ENCODE data around the gene EPHA4. TPM values are rescaled to one million over a fixed set of nuclear protein-coding genes. Genes with fewer than 3 reads are reported as not detected.

Gene EPHA4
- total RNA-seq, 1 donor from 2014 or later = 9.0 TPM

DNA sequence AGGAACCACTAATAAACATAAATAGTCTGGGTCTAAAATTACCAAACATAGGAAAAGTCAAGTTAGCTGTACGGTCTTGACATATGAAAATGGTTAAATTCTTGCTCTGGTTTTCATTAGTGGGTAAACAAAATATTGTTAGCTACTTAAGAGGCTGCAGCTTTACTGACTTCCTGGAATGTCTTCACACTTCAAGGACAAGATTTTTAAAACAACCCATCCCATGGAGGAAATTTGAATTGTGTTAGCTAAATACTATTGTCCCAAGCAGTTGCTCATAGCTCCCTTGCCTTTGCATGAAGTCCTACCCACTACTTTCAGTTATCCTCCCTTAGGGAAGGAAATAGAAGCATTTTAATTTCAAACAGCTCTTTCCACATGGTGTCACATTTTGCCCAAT, 128.5 kb downstream of the EPHA4 start:
- DNase-seq (ENCODE audit: low spot score) = no peak

DNA sequence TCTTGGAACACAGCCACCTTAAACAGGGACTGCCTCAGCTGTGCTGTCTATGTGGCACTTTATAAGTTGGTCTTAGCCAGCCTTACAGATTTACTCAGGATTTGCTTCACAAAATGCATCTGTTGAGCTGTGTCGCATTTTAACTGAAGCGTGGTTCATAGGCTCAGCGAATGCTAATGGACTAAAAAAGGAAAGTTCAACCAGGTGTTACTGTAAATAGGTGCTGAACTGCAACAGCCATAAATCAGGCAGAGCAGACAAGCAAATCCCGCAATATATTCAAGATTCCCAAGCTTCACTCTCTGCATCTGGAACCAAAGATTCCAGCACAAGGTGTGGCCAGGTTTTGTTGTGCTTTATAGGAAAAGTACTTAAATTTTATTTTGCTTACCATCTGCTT, 130.0 kb downstream of the EPHA4 start:
- DNase-seq (ENCODE audit: low spot score) = no peak

DNA sequence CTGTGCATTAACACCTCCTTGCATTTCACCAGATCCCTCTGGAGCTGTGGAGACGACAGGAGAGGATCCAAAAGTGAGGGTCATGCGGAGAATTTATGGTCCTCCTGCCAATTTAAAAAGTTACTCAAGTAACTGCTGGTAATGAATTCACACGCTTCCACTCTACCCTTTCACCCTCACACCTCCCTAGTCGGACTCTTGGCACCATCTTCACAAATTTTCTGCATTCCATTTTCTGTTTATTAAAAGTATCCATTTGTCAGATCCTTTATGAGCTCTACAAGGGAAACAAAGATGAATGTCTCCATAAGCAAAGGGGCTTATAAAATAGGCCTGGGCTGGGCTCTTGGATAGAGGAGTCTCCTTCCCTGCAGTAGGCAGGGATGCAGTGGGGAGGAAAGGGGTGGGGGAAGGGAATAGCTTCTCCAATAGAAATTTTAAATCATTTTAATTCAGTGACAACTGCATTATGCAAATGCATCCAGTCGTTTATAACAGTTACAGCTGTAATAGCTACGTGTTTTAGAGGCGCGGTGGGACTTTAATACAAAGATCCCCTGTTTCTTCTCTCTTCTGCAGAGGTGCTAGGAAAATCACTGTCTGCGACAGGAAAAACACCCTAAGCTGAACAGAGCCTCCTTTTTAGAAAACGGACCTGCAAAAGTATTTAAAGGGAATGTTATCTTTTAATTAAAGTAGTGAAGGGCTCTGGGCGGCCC, 132.2 kb downstream of the EPHA4 start:
- DNase-seq (ENCODE audit: low spot score) = no peak

DNA sequence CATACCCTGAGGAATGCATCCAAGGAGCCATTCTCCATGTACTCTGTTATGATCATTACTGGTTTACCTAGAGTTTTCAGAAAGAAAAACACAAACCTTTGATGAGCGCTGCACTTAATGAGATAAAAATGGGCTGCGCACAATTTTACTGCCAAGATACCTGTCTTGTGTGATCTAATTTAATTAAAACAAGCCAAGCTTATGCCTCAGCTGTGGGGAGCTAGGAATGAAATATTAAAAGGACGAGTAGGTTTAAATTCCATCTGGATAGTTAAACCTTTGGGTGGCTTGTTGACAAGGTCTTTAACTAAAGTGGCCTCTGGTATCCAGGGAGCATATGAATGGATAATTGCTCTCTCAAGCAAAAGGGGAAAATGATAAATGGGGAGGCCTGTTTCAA, 135.0 kb downstream of the EPHA4 start:
- no peak for DNase-seq (ENCODE audit: low spot score)

DNA sequence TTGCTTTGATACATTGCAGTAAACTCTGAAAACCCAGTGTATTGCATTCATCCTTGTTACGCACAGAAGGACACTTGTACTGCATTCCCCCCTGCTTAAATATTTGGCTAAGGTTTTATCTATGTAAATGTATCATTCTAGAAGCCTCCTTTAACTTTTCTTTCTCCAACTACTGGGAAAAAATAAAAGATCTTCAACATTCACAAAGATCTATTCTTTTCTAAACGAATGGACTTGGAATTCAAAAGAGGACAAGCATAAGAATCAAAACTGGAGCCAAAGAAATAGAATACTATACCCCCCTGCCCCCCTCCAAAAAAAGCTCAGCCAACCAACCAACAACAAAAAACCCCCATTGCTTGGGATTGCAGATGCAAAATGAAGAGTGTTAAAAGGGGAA, 136.9 kb downstream of the EPHA4 start:
- no peak for DNase-seq (ENCODE audit: low spot score)

DNA sequence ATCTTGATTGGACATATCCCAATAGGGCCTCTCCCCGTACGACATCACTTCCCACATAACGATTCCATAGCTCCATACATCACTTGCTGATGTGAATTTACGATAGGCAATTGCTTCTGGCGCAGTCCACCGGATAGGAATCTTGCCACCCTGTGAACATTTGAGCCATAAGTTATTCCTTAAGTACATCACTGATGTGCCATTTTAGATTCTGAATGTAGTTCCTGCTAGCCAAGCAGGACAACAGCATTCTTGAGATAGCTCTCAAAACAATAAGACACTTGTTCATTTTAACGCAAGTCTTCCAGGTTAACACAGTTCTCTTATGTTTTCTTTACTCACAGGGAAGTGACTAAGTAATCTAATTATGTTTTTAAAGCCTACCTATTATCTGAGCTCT, 138.0 kb downstream of the EPHA4 start:
- DNase-seq (ENCODE audit: low spot score) = no peak

DNA sequence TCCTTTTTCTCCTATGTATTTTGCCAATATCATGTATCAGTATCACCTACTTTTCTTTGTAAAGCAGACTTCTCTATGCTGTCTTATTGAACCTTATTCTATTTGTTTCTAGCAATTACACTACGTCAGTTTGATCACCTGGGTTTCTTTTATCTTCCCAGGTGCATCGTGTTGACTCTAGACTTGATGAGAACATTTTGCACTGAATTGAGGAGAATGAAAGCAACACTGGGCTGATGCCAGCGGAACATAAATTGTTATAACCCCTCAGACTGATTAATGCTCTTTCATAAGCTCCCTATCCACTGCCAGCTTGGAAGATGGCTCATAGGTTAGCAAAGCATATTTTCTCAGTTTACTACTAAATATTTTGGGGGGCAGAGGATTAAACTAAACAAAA, 140.6 kb downstream of the EPHA4 start:
- no peak for DNase-seq (ENCODE audit: low spot score)

DNA sequence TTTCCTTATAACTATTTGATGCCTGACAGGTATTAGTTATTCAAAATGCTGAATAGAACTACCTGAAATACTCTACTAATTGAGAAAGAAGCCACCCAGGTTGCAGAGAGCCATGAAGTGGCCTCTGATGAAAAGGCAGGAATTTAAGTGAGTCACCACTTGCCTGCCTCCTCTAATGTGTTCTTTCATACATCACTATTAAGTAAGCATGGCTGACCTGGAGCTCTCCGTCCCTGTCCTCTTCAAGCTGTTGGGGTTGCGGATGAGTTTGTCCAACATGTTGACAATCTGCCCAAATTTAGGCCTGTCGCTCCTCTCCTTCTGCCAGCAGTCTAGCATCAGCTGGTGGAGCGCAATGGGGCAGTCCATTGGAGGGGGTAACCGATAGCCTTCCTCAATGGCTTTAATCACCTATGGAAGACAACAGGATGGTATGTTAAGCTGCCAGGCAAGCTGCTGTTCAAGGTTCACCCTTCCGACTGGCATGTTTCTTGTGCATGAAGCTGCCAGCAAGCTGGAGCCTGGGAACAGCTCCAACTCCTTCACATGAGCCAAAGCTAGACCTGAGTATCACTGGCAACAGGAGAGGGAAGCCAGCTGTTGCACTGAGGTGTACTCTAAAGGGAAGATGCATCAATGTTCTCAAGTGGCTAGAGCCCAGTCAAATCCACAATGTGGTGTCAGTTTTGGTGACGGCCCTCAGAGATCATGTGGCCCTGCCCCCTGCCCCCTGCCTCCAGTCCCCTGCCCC, 142.2 kb downstream of the EPHA4 start:
- peak; percentile 42 for DNase-seq (ENCODE audit: low spot score)

DNA sequence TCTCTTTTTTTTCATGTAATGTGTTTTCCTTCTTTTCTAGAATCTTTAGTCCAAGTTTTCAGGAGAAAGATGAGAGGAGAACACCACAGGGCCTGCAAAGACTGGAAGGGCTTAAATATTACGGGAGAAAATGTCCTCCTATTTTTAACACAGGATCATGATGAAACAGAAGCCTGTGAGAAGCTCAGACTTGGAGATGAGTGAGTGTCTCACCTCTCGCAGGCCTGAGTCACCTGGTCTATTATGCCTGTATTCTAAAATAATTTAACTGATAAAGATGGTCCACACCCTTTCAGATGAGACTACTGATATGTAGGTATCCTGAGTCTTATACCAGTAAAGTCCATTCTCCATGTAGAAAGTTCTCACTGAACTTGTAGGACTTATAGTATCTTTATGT, 143.2 kb downstream of the EPHA4 start:
- no peak for DNase-seq (ENCODE audit: low spot score)

DNA sequence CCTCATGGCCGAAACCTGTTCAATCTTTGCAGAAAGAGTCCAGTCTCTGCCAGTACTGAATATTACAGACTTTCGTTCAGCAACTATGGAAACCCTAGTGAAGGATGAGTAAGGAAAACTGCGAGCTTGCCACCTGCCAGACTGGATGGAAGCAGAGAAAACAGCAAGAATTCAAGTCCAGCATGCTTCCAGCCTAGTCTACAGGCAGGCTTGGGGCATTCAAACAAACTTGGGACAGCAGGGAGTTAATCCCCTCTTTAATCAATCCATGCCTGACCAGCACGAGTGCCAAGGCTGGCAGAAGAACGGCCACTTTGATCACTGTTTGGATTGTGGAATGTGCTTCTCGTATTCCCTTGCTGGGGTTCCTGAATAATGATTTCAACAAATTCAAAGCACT, 145.2 kb downstream of the EPHA4 start:
- DNase-seq (ENCODE audit: low spot score) = no peak

DNA sequence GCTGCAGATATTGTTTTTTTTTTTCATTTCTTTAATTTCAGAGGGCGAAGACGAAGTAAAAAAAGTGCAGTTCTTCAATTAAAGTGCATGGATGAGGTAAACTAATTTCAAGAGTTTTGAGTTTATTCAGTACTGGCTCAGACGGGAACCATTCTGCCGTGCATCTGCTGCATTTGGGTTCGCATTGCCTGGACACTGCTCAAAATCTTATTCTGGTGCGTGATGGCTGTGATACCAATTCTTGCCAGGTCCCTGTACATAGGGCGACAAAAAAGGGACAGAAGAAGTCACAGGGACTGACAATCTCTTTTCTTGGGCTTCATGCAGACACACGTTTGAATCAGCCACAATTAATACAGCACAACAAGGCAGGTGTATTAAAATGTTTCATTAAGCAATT, 146.2 kb downstream of the EPHA4 start:
- no peak for DNase-seq (ENCODE audit: low spot score)

DNA sequence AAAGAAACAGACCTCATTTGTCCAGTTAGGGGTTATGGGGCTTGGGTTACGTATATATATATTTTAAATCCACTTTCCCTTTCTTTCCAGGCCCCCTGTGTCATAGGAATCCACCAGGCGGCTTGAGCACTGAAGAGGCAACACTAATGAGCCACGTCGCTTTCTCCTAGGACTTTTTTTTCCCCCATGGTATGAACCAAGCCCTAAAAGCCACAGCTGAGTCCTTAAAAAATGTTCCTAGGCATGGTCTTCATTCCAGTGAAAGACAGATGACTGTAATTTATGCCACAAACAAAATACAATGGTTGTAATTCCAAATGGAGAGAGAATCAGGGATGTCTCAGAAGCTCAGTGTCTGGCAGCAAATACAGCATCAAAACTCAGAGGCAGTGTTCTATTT, 146.8 kb downstream of the EPHA4 start:
- no peak for DNase-seq (ENCODE audit: low spot score)

DNA sequence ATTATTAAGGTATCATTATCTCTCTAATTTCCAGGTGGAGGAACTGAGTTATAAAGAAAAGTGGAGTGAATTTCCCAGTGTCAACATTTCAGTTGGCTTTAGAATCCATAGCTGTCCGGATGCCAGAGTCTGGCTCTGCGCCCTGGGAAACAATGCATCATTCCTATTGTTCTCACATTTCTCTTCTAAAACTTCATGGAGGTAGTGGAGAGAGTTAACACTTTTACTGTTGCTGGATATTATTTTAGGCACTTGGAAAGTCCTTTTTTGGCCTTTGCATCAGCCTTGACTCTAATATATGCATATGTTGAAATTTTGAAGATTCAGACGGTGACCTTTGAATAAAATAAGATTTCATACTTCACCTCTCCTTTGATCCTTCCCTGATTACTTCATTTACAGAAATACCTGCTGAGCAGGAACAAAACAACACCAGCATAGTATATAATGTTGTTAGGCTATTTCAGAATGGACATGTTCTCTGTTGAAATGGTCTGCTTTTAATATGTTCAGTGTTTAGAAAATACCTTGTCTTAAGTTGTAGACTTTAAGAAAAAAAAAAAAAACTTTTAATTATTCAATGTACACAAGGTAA, 148.8 kb downstream of the EPHA4 start:
- DNase-seq (ENCODE audit: low spot score) = no peak

DNA sequence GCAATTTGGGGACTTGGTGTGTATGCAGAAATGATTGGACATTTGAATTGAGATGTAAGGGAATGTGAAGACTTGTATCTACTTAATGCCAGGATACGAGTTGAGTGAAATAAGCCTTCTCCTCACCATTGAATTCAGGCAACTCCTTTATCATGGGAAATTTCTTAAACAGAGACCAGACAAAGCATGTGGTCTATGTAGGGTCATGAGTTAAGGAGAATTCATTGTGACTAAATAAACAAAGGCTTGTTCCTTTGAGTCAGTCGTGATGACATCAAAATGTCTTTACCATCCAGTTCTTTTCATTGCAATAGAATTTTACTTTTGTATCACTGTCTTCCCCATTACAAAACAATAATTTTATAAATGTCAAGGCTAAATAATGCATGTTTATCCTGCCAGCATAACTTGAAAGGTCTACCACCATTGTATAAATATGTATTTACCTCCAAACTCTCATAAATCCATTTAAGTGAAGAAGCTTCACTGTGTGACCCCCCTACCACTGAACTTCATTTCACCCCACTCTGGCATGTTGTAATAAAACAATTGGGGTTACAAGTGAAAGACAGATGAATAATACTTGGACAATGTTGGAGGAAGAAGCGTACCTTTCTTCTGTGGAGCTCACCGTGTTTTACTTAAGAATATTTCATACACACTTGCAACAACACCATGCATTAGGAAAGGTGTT, 149.4 kb downstream of the EPHA4 start:
- DNase-seq (ENCODE audit: low spot score) = no peak

DNA sequence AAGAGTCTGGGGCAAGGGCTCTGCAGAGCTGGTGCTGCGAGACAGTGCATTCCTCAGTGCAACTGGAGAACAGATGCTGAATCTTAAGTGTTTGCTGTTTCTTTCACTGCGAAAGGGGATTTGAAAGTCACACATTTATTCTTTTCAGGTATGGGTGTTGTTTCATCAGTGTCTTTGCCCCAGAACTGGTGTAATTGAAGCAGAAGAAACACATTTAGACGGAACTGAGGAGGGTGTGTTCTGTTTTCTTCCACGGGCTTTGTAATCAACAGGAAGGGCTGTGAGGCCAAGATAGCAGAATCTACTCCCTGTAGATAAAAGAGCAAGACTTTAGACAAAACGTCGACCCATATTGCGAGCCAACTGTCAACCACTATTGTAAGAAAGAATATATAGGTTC, 151.9 kb downstream of the EPHA4 start:
- no peak for DNase-seq (ENCODE audit: low spot score)

DNA sequence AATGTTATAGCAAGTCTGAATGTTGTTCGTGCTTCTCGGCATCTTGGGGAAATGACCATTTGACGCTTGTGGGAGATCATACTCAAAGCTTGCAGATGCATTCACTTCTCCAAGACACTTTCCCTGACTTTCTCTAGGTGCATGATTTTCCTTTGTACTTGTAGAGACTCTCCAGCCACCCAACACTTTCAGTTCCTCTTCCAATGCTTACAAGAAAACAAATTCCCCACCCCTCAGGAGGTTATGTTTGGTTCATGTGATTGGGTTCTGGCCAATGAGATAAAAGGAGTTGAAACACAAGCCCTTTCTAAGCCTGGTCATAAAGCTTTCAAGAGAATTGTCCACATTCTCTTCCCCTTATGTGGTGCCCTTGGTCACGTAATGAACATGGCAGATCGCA, 156.3 kb downstream of the EPHA4 start:
- DNase-seq (ENCODE audit: low spot score) = no peak

DNA sequence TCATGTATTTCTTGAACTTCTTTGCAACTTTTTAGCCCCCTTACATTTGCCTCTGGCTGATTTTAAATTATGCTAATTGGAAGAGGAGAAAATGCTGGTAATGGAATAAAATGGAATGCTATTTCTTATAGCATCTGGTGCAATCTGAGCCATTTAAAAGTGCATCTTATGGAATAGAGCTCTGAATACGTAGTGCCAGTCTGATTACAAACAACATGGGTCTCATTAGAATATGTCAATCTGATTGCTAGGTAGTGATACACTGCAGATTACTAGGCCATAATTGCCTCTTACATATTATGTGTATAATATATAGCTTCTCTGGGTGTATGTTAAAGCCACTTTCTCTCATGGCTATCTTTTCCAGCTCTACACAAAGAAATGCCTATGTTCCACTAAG, 159.1 kb downstream of the EPHA4 start:
- no peak for DNase-seq (ENCODE audit: low spot score)

DNA sequence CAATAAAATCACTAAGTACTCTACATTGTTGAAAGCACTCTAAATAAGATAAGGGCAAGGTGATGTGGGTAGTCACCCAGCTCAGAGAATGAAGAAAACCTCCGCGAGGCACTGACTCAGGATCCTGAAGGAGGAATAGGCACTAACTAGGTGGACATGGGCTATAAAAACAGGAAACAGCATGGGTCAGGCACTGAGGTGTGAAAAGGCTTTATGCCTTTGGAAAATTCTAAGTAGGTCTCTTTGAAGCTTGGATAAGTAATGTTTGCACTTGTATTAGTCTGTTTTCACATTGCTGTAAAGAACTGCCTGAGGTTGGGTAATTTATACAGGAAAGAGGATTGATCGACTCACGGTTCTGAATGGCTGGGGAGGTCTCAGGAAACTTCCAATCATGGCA, 161.6 kb downstream of the EPHA4 start:
- no peak for DNase-seq (ENCODE audit: low spot score)

DNA sequence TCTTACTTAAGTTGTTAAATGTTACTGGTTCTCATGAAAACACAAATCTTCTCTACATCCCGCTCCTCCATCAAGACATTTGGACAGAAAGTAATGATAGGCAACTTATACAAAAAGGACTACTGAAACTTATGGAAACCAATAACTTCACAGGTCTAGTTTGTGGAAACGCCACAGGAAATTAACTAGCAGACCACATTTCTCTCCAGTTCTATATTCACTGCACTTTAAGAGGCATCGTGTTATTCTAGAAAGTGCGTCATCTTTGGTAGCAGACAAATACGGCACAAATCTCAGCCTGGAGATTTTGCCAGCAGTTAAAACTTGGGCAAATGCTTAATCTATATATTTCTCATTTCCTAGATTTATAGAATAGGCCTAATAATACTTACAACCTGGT, 164.3 kb downstream of the EPHA4 start:
- no peak for DNase-seq (ENCODE audit: low spot score)

DNA sequence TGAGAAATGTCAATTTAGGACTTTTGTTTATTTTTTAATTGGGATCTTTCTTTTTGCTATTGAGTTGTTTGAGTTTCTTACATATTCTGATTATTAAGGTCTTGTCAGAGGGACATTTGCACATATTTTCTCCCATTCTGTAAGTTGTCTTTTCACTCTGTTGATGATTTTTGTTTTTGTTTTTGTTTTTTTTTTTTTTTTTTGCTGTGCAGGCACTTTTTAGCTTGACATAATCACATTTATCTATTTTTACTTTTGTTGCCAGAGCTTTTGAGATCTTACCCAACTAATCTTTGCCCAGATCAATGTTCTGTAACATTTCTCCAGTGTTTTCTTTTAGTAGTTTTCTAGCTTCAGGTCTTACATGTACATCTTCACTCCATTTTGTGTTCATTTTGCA, 166.6 kb downstream of the EPHA4 start:
- no peak for DNase-seq (ENCODE audit: low spot score)

DNA sequence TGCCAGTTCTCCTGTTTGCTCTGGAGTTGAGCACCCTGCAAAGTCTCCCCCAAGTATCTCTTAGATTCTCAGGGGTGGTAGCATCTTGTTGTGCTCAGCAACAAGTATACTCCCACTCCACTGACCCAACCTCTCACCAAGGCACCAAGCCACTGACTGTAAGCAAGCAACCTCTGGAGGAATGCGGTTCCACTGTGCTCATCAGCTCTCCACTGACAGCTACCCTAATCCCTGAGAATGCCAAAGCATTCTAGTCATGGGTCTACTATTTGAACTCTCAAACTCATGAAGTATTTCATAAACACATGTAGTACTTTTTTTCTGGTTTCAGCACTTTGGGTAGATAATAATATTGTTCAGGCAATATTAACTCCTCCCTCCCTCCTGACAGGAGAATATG, 170.0 kb downstream of the EPHA4 start:
- DNase-seq (ENCODE audit: low spot score) = no peak

DNA sequence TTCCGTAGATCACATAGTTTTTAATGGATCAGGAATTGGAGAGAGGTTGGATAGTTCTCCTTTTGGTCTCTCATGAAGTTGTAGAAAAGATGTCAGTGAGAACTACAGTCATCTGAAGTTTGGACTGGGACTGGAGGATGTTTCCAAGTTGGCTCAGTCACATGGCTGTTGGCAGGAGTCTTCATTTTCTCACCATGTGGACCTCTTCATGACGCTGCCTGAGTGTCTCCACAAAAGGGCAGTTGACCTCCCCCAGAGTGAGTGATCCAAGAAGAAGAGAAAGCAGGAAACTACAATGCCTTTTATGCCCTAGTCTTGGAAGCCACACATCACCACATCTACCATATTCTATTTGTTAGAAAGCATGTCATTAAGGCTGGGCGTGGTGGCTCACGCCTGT, 171.7 kb downstream of the EPHA4 start:
- no peak for DNase-seq (ENCODE audit: low spot score)

DNA sequence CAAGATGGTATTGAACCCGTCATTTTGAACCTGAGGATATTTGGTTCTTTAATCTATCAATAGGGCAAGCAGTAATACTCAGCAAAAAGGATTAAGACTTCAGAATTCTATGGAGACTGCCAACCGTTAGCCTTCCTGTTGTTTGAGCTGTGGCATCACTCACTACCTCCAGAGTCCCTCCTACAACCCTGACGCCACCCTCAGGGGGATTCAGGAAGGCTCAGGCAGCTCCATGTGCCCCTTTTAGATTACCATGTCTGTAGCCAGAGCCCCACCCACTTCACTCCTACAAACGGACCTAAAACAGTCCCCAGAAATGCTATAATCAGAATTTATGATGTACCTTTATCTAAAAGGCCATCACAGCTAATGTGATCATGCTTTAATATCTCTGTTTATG, 172.9 kb downstream of the EPHA4 start:
- no peak for DNase-seq (ENCODE audit: low spot score)

Measured in mucosa of gallbladder (tissue), 1 donor.